DMS79 treated with DMSO at 0.1 percent for 48 hours (cell line): ENCODE data around the gene SHISA6.

Experiments used
- DNase-seq: peaks from one replicate; lab custom pipeline; 2025; lab: John Stamatoyannopoulos, UW

SHISA6 gene

GRCh38 chr17:11589716-11590115 lies 348.7 kb downstream of the SHISA6 start:
- DNase-seq = no peak

- no peak for DNase-seq
These were observed 357.5 kb downstream of the SHISA6 start, which contains the start of gene DNAH9 for GRCh38 chr17:11598274-11599221. DNAH9 (plus strand) TSS chr17:11598470; CDS start chr17:11598499, 29 bp downstream.

- no peak for DNase-seq
These were observed 360.6 kb downstream of the SHISA6 start for GRCh38 chr17:11601661-11602060.

GRCh38 chr17:11608396-11608795 lies 367.4 kb downstream of the SHISA6 start:
- no peak for DNase-seq

DNA sequence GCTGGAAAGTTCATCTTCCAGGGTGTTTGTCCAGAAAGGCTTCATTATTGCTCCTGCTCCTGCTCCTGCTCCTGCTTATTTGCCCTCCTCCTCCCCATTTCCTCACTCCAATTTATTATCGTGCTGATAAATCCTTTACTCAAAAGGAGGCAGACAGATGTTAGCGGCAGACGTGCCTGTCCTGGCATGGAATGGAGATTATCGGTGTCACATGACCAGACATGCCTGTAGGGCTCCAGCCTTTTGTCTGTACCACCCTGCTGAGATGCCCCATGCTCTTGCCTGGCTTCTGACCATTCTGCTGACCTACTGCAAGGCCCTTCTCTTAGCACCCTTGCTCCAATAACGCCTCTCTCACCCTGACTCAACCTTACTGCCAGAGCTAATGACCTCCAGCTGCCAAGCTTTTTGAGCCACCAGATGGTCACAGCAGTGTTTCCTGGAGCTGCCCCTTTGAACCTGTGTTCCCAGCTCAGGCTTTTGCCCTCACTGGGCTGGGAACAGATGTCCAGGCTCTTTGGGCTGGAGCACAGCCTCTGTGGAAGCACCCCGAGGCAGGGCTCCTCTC lies 370.1 kb downstream of the SHISA6 start:
- no peak for DNase-seq

DNA sequence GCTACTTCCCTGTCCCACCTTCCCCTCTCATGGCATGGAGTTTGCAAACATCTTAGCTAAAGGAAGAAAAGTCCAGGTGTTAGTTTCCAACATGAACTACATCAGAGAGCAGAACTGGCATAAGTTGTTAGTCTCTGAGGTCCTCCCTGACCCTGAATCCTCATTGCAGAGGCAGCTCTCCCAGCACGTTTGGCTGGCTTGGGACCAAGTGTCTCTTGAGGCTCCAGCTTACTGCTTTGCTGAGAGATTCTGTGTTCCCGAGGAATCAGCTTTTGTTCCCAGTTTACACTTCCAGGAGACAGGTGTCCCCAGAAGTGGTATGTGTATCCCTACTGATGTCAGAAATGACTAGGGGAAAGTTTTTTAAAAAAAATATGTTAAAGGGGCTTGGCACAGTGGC lies 371.9 kb downstream of the SHISA6 start:
- DNase-seq = no peak
